UCSD-AML1 (cell line): Measurements from ENCODE around the gene IL3.

Experiments used
- DNase-seq: peaks from one replicate; lab custom pipeline; 2025; ENCODE audit not compliant: unreplicated experiment; lab: John Stamatoyannopoulos, UW

The IL3 gene

DNA sequence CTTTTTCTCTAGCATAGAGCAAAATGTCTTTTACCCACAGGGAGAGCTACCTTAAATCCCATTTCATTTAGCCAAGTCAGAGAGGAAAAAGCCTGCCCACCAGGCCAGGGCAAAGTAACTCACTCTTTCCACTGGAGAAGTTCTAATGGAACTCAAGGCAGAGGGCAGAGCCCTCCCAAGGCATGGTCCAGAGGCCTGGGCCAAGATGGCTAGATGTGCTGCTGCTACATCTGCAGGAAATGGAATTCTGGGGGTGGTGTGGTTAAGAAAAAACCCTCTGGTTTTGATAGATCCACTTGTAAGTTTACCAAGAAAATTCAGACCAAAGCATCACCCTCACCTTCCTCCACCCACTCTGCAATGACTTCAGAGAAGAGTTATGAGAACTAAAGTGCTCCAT is 50.5 kb downstream of the IL3 start:
- DNase-seq: no peak

DNA sequence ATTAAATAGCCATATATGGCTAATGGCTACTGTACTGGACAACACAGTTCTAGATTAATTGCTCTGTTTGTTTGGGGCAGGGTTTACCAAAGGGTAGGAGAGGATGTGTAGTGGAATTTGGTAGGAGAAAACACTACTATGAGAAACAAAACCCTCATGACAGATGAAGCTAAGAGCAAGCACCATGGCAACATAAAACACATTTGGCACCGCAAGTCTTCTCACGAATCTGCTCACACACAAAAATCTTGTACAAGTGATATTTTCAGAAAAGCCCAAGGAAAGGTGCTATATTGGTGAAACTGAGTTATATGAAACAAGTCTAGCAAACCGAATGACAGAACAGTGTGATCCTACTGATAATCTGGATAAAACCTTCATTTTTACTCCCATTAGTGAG is 51.7 kb downstream of the IL3 start:
- DNase-seq: no peak
